Measurements from ENCODE around the gene GLB1L. TPM values are rescaled to one million over a fixed set of nuclear protein-coding genes. Genes with fewer than 3 reads are reported as not detected.

GLB1L gene
- total and polyA plus RNA-seq, 2 experiments from 2014 or later: 6.6 to 9.6 TPM

DNA sequence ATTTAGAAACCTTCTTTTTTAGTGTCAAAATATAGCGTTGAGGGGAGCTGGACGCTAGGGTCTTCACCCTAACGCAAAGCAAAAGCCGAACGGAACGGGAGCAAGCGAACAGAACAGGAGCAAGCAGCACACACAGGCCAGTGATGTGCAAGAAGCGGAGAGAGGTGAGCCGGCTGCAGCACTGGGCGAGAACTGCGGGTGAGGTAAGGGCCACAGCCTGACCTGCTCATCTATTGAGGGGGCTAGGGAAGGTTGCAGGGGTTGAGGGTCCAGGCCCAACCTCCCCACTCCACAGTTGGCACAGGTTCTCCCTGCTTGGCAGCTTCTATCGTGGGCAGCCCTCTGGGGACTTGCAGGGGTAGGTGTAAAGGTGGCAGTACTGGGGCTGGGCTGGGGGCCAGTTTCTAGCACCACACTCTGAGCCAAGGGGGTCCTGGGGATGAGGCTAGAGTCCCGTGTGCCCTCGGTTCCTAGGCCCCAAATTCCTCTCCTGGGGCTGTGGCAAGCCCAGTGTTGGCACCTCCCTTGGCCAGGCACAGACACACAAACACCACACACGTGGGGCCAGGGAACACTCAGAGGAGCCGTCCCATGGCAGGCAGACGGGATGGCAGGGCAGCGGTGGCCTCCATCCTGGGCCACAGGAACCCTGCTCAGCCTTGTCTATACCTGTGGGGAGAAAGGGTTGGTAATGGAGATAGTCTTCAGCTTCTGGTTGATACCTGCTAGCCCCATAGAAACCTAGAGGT lies 25.3 kb downstream of the GLB1L start:
- no peak overlapping the region for H3K4me2 ChIP-seq
- no peaks in the 10 kb centered on the region for H3K9me3 ChIP-seq (ENCODE audit: low read depth)
- H3K36me3 ChIP-seq (replicated peaks; ENCODE audit: insufficient read depth, low read depth): no peaks in the 10 kb centered on the region
- no peak overlapping the region for H3K27ac ChIP-seq
- H3K9me2 ChIP-seq (replicated peaks; ENCODE audit: insufficient read depth): no peaks in the 10 kb centered on the region
- no peaks in the 10 kb centered on the region for H4K20me1 ChIP-seq (ENCODE audit: insufficient read depth, poor library complexity, severe bottlenecking)
- no peak for DNase-seq (ENCODE audit: low spot score)
- peaks cover 10% of the 10 kb centered on the region for H3K4me1 ChIP-seq (ENCODE audit: insufficient read depth)
- H2AFZ ChIP-seq: no peak overlapping the region
- no peaks in the 10 kb centered on the region for H3K27me3 ChIP-seq
- peaks cover 13% of the 10 kb centered on the region for H3K79me2 ChIP-seq
- TF ChIP-seq EZH2 (IDR thresholded peaks at IDR 0.05; ENCODE audit: borderline replicate concordance) (no peak), EZH2phosphoT487 (IDR thresholded peaks at IDR 0.05; ENCODE audit: low read depth, severe bottlenecking, unreplicated experiment) (no peak)
- TF ChIP-seq, protein P1, sequence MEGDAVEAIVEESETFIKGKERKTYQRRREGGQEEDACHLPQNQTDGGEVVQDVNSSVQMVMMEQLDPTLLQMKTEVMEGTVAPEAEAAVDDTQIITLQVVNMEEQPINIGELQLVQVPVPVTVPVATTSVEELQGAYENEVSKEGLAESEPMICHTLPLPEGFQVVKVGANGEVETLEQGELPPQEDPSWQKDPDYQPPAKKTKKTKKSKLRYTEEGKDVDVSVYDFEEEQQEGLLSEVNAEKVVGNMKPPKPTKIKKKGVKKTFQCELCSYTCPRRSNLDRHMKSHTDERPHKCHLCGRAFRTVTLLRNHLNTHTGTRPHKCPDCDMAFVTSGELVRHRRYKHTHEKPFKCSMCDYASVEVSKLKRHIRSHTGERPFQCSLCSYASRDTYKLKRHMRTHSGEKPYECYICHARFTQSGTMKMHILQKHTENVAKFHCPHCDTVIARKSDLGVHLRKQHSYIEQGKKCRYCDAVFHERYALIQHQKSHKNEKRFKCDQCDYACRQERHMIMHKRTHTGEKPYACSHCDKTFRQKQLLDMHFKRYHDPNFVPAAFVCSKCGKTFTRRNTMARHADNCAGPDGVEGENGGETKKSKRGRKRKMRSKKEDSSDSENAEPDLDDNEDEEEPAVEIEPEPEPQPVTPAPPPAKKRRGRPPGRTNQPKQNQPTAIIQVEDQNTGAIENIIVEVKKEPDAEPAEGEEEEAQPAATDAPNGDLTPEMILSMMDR (IDR thresholded peaks at IDR 0.05; ENCODE audit: poor library complexity): no peak
- no peak overlapping the region for H3K4me3 ChIP-seq
- 96% methylated on average over 18 of the region's 18 CpGs for WGBS (ENCODE audit: low lambda C conversion rate, missing lambda C conversion rate)

DNA sequence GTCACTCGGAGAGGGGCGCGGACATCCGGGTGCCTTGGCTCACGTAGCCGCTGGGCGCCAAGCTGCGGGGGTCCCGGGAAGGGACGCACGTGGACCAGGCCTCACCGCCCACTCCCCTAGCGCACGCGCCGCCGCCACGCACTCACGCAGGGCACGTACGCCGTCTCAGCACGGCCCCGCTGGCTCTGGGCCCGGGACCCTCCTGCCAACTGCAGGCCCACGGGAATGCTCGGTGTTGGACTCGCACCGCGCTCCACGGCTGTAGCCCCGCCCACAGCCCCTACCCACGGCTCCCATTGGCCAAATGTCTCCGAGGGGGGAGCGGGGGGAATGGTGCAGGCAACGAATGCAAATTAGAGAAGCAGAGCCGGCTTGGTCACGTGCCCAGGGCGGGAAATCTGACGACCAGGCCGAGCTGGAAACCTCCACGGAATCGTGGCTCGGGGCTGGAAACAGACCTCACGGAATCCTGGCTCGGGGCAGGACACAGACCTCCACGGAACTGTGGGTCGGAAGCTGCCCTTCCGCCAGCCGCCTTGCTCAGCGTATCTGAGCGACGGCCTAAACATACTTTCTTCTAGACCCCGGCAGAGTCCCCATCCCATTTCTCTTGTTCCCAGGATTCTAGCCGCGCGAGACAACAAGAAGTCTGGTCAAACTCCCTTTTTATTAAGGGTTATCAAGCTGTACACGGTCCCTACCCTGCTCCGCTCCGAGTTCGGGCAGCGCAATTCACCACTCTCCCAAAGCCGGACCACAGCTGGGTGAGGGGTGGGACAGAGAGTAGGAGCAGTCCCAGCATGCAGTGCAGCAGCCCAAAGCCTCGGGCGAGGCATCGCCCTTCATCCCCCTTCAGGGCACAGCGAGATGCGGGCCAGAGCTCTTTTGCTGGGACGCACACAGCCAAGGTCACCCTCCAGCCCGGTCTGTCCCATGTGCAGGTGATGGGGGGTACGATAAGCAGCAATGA lies 26.2 kb downstream of the GLB1L start, which contains the start of gene ABCB6:
TSS of gene ABCB6 (minus strand) at position 227 of the 970 bp plus-strand sequence. CDS start 285 bp downstream, outside the sequence.
- H3K4me1 ChIP-seq (ENCODE audit: insufficient read depth): peaks cover 10% of the 10 kb centered on the region
- H4K20me1 ChIP-seq (ENCODE audit: insufficient read depth, poor library complexity, severe bottlenecking): no peaks in the 10 kb centered on the region
- H3K9me3 ChIP-seq (ENCODE audit: low read depth): no peaks in the 10 kb centered on the region
- WGBS (ENCODE audit: low lambda C conversion rate, missing lambda C conversion rate): 18% methylated on average over 68 of the region's 71 CpGs
- H3K4me3 ChIP-seq: peak within 1 kb of the TSS; percentile 74
- H3K36me3 ChIP-seq (replicated peaks; ENCODE audit: insufficient read depth, low read depth): no peaks in the 10 kb centered on the region
- DNase-seq (ENCODE audit: low spot score): peak; percentile 96
- TF ChIP-seq, protein P1 (IDR thresholded peaks at IDR 0.05; ENCODE audit: poor library complexity): no peak
- no peak for TF ChIP-seq EZH2phosphoT487 (IDR thresholded peaks at IDR 0.05; ENCODE audit: low read depth, severe bottlenecking, unreplicated experiment)
- TF ChIP-seq EZH2 (IDR thresholded peaks at IDR 0.05; ENCODE audit: borderline replicate concordance): no peak
- H2AFZ ChIP-seq: peak within 1 kb of the TSS; percentile 8
- no peaks in the 10 kb centered on the region for H3K27me3 ChIP-seq
- peaks cover 13% of the 10 kb centered on the region for H3K79me2 ChIP-seq
- H3K9me2 ChIP-seq (replicated peaks; ENCODE audit: insufficient read depth): no peaks in the 10 kb centered on the region
- peak within 1 kb of the TSS; percentile 86 for H3K27ac ChIP-seq
- H3K4me2 ChIP-seq: peak within 1 kb of the TSS; percentile 99

DNA sequence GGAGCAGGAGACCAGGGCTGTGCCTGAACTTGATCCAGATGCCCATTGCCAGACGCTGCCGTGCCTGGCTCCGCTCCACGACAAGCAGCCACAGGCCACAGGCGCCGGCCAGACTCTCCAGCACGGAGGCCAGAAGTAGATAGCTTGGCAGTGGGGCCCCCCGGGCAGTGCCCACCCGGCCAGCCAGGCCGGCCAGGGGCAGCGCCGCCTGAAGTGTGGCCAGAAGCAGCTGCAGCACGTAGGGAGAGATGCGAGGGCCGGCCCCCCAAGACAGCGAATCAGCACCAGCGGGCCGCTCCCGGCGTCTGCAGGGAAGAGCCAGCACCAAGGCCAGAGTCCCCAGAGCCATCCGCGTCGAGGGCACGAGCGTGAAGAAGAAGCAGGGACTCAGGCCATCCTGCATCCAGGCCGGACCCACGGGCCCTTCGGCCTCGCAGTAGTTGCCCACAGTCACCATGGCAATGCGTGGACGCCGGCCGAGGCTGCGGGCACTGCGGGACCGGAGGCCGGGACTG lies 27.0 kb downstream of the GLB1L start:
- Histone ChIP-seq H3K36me3 (replicated peaks; ENCODE audit: insufficient read depth, low read depth) (no peaks in the 10 kb centered on the region), H2AFZ (peak overlapping the region; percentile 8)
- 3% methylated on average over 36 of the region's 37 CpGs for WGBS (ENCODE audit: low lambda C conversion rate, missing lambda C conversion rate)

More for the DNA sequence above, 27.0 kb downstream of the GLB1L start:
- H3K9me2 ChIP-seq (replicated peaks; ENCODE audit: insufficient read depth): no peaks in the 10 kb centered on the region
- DNase-seq (ENCODE audit: low spot score): peak; percentile 87
- peaks cover 10% of the 10 kb centered on the region for H3K4me1 ChIP-seq (ENCODE audit: insufficient read depth)
- peak overlapping the region; percentile 86 for H3K27ac ChIP-seq
- H4K20me1 ChIP-seq (ENCODE audit: insufficient read depth, poor library complexity, severe bottlenecking): no peaks in the 10 kb centered on the region
- H3K27me3 ChIP-seq: no peaks in the 10 kb centered on the region
- peak overlapping the region; percentile 99 for H3K4me2 ChIP-seq
- H3K79me2 ChIP-seq: peaks cover 13% of the 10 kb centered on the region
- TF ChIP-seq, protein P1 (IDR thresholded peaks at IDR 0.05; ENCODE audit: poor library complexity): no peak
- no peak for TF ChIP-seq EZH2phosphoT487 (IDR thresholded peaks at IDR 0.05; ENCODE audit: low read depth, severe bottlenecking, unreplicated experiment)
- peak overlapping the region; percentile 74 for H3K4me3 ChIP-seq
- H3K9me3 ChIP-seq (ENCODE audit: low read depth): no peaks in the 10 kb centered on the region

Data from hepatocyte (in vitro differentiated cells).